Breast epithelium (tissue), 3 donors: ENCODE results near the gene TNPO1.

Source experiments
- CTCF ChIP-seq, 3 donors: fragments of 450-650 bp; IDR thresholded peaks; one replicate each; pipeline ENCODE4 v1.5.1; 2016 to 2017; ENCODE audit warnings: antibody characterized with exemption in 3 of 3, mild to moderate bottlenecking in 3 of 3, moderate library complexity in 3 of 3
- POLR2A ChIP-seq: fragments of 450-650 bp; IDR thresholded peaks from one replicate; pipeline ENCODE4 v1.6.1; 2016; ENCODE audit warnings: antibody characterized with exemption, mild to moderate bottlenecking, moderate library complexity
- POLR2AphosphoS5 ChIP-seq, 3 donors: sonication (generic); formaldehyde crosslinking; IDR thresholded peaks; one replicate each; pipeline ENCODE4 v1.6.1; 2017; ENCODE audit warnings: antibody characterized with exemption in 3 of 3

- TF ChIP-seq CTCF (IDR thresholded peaks at IDR 0.05) (no peak), POLR2A (no peak), POLR2AphosphoS5 (IDR thresholded peaks at IDR 0.05) (no peak)
Measured at GRCh38 chr5:72959257-72959656, 142.8 kb downstream of the TNPO1 start.
